Tibial nerve (tissue), 4 donors: Measurements from ENCODE around the gene ZNF362. TPM values are rescaled to one million over a fixed set of nuclear protein-coding genes. Genes with fewer than 3 reads are reported as not detected.

ENCODE experiments used
- DNase-seq, 2 donors: peaks; one replicate each; pipeline ENCODE4 v3.0.0-alpha.2; 2019; ENCODE audit warnings: low spot score in 2 of 2
- H3K27ac ChIP-seq, 4 donors: fragments of 200-600 bp; sonication (generic) in 3 of 4; one replicate each; pipeline ENCODE4 v1.5.1; 2017 to 2019; ENCODE audit warnings: mild to moderate bottlenecking in 1 of 4
- H3K27me3 ChIP-seq, 2 donors: fragments of 200-600 bp; sonication (generic) in 1 of 2; one replicate each; pipeline versions ENCODE4 v1.5.1 to v1.6.0; 2017 to 2019
- H3K36me3 ChIP-seq, 3 donors: fragments of 200-600 bp; sonication (generic); one replicate each; pipeline ENCODE4 v1.5.1; 2018 to 2019
- H3K4me1 ChIP-seq, 4 donors: fragments of 200-600 bp; sonication (generic) in 3 of 4; one replicate each; pipeline ENCODE4 v1.5.1; 2017 to 2019
- H3K4me3 ChIP-seq, 4 donors: fragments of 200-600 bp; sonication (generic) in 3 of 4; one replicate each; pipeline ENCODE4 v1.5.1; 2017 to 2019; ENCODE audit warnings: mild to moderate bottlenecking in 1 of 4, moderate library complexity in 1 of 4
- H3K9me3 ChIP-seq, 4 donors: fragments of 200-600 bp; sonication (generic) in 3 of 4; one replicate each; pipeline ENCODE4 v1.5.1; 2017 to 2019
- CTCF ChIP-seq, 5 experiments: fragments of 200-600 bp in 3 of 5; fragments of 450-650 bp in 2 of 5; sonication (generic) in 3 of 5; IDR thresholded peaks; one replicate each; pipeline ENCODE4 v1.5.1; 2016 to 2019; ENCODE audit warnings: antibody characterized with exemption in 5 of 5, mild to moderate bottlenecking in 3 of 5, moderate library complexity in 2 of 5
- EP300 ChIP-seq, 2 donors: sonication (generic); formaldehyde crosslinking; IDR thresholded peaks; one replicate each; pipeline ENCODE4 v1.6.1; 2017; ENCODE audit warnings: antibody characterized with exemption in 2 of 2, mild to moderate bottlenecking in 1 of 2
- POLR2A ChIP-seq, 2 donors: fragments of 450-650 bp; IDR thresholded peaks; one replicate each; pipeline ENCODE4 v1.6.1; 2017; ENCODE audit warnings: antibody characterized with exemption in 2 of 2, mild to moderate bottlenecking in 2 of 2, moderate library complexity in 2 of 2
- WGBS, 2 donors: methylation state at CpG; one replicate each; pipeline ENCODE4 v1.1.5; 2018; 5-methylcytosine and 5-hydroxymethylcytosine counted together
- total RNA-seq, 4 donors: library from RNA; depleted of rRNA; stranded (reverse); fragments of >200 nt; gene quantifications; one replicate each; pipeline ENCODE4 v1.1.0, GENCODE V29; 2016

Gene ZNF362
- total RNA-seq, 4 donors from 2014 or later, result 14.7 to 21.8 (median 17.3) TPM

- DNase-seq, result no peak
- Histone ChIP-seq H3K36me3 (peaks cover 0 to 21% (median 0%) of the 10 kb centered on the region in 3 donors), H3K27ac (peak overlapping the region in 2 of 4 donors; percentile 32 to 87), H3K4me1 (peaks cover 0 to 73% (median 17%) of the 10 kb centered on the region in 4 donors), H3K4me3 (no peak overlapping the region), H3K27me3 (no peaks in the 10 kb centered on the region), H3K9me3 (no peaks in the 10 kb centered on the region)
- WGBS, 2 donors, result 74 to 79% methylated on average over 6 to 7 of the region's 7 CpGs
- TF ChIP-seq POLR2A (IDR thresholded peaks at IDR 0.05), result no peak
- no peak for TF ChIP-seq CTCF (IDR thresholded peaks at IDR 0.05)
- TF ChIP-seq EP300 (IDR thresholded peaks at IDR 0.05), result no peak
These were observed 14.6 kb downstream of the ZNF362 start for GRCh38 chr1:33270808-33271465.

GRCh38 chr1:33271666-33272505 is 15.6 kb downstream of the ZNF362 start:
- Histone ChIP-seq H3K4me1 (peaks cover 0 to 63% (median 17%) of the 10 kb centered on the region in 4 donors), H3K9me3 (no peaks in the 10 kb centered on the region), H3K27me3 (no peaks in the 10 kb centered on the region), H3K4me3 (no peak overlapping the region), H3K27ac (peak overlapping the region in 1 of 4 donors; percentile 32), H3K36me3 (peaks cover 0 to 30% (median 6%) of the 10 kb centered on the region in 3 donors)
- TF ChIP-seq POLR2A (IDR thresholded peaks at IDR 0.05) (no peak), CTCF (IDR thresholded peaks at IDR 0.05) (no peak), EP300 (IDR thresholded peaks at IDR 0.05) (no peak)
- no peak for DNase-seq
- 68 to 71% methylated on average over 13 of the region's 13 CpGs for WGBS, 2 donors

GRCh38 chr1:33272509-33272908 is 16.2 kb downstream of the ZNF362 start:
- Histone ChIP-seq H3K4me1 (peaks cover 0 to 60% (median 17%) of the 10 kb centered on the region in 4 donors), H3K27ac (peak overlapping the region in 1 of 4 donors; percentile 32), H3K27me3 (no peaks in the 10 kb centered on the region), H3K9me3 (no peaks in the 10 kb centered on the region), H3K4me3 (no peak overlapping the region), H3K36me3 (peaks cover 0 to 37% (median 9%) of the 10 kb centered on the region in 3 donors)
- 41 to 46% methylated on average over 3 of the region's 3 CpGs for WGBS, 2 donors
- no peak for DNase-seq
- TF ChIP-seq EP300 (IDR thresholded peaks at IDR 0.05), result no peak
- no peak for TF ChIP-seq POLR2A (IDR thresholded peaks at IDR 0.05)
- TF ChIP-seq CTCF (IDR thresholded peaks at IDR 0.05), result no peak

- H3K4me3 ChIP-seq, result no peak overlapping the region
- TF ChIP-seq EP300 (IDR thresholded peaks at IDR 0.05) (no peak), POLR2A (IDR thresholded peaks at IDR 0.05) (no peak)
- peaks cover 0 to 41% (median 9%) of the 10 kb centered on the region in 3 donors for H3K36me3 ChIP-seq
- H3K9me3 ChIP-seq, result no peaks in the 10 kb centered on the region
- H3K4me1 ChIP-seq, result peaks cover 0 to 58% (median 17%) of the 10 kb centered on the region in 4 donors
- H3K27ac ChIP-seq, result no peak overlapping the region
- H3K27me3 ChIP-seq, result no peaks in the 10 kb centered on the region
- WGBS, 2 donors, result 92 to 100% methylated on average over 1 of the region's 1 CpG
- DNase-seq, result no peak
These were observed 16.6 kb downstream of the ZNF362 start for GRCh38 chr1:33272930-33273329.

GRCh38 chr1:33273406-33273805 is 17.1 kb downstream of the ZNF362 start:
- Histone ChIP-seq H3K4me1 (peaks cover 0 to 54% (median 13%) of the 10 kb centered on the region in 4 donors), H3K27me3 (no peaks in the 10 kb centered on the region), H3K36me3 (peaks cover 0 to 46% (median 9%) of the 10 kb centered on the region in 3 donors), H3K4me3 (no peak overlapping the region), H3K9me3 (no peaks in the 10 kb centered on the region), H3K27ac (no peak overlapping the region)
- TF ChIP-seq EP300 (IDR thresholded peaks at IDR 0.05) (no peak), POLR2A (IDR thresholded peaks at IDR 0.05) (no peak), CTCF (IDR thresholded peaks at IDR 0.05) (no peak)
- no peak for DNase-seq
- 70 to 84% methylated on average over 3 of the region's 3 CpGs for WGBS, 2 donors
